A204.1 (cell line): Measurements from ENCODE around the gene USP21.
"Not testable (repeated sequence)": the region's sequence is repeated elsewhere in the genome, so short reads cannot be mapped to it uniquely, and the experiment has no call there.

Experiments used
- FAIRE-seq: peaks from 2 replicates; lab custom pipeline; 2012; peaks lifted over from hg19 to GRCh38; lab: Jason Lieb, UNC

Gene USP21

GRCh38 chr1:161159087-161159912 is at the start of gene USP21:
USP21 (plus strand) TSS chr1:161159500; CDS start chr1:161160641, 1,141 bp downstream.
- FAIRE-seq: no peak

- no peak for FAIRE-seq
Measured at GRCh38 chr1:161111117-161111516, 48.2 kb upstream of the USP21 start.

GRCh38 chr1:161111527-161111926 is 47.8 kb upstream of the USP21 start:
- no peak for FAIRE-seq

- FAIRE-seq: no peak
Measured at GRCh38 chr1:161113915-161114314, 45.4 kb upstream of the USP21 start.

- FAIRE-seq: no peak
Measured at GRCh38 chr1:161114556-161114955, 44.7 kb upstream of the USP21 start.

- FAIRE-seq: no peak
Measured at GRCh38 chr1:161115132-161115711, 44.1 kb upstream of the USP21 start.

GRCh38 chr1:161115961-161116360 is 43.3 kb upstream of the USP21 start:
- FAIRE-seq: not testable (repeated sequence)

GRCh38 chr1:161117759-161118581 is 41.3 kb upstream of the USP21 start, which contains the start of the genes NIT1 and PFDN2:
NIT1 (plus strand) TSS chr1:161118105; CDS start chr1:161118177, 72 bp downstream.
PFDN2 (minus strand) TSS chr1:161118037; CDS start chr1:161118026, 11 bp downstream.
- FAIRE-seq: no peak

GRCh38 chr1:161119092-161119903 is 40.0 kb upstream of the USP21 start:
- no peak for FAIRE-seq

- no peak for FAIRE-seq
Measured at GRCh38 chr1:161121042-161121650, 38.2 kb upstream of the USP21 start.

GRCh38 chr1:161121834-161122233 is 37.5 kb upstream of the USP21 start:
- FAIRE-seq: no peak

GRCh38 chr1:161122967-161123366 is 36.3 kb upstream of the USP21 start:
- FAIRE-seq: no peak

GRCh38 chr1:161127649-161128048 is 31.7 kb upstream of the USP21 start:
- no peak for FAIRE-seq

GRCh38 chr1:161128591-161129420 is 30.5 kb upstream of the USP21 start:
- no peak for FAIRE-seq

- no peak for FAIRE-seq
Measured at GRCh38 chr1:161130266-161130665, 29.0 kb upstream of the USP21 start.

GRCh38 chr1:161131523-161132409 is 27.5 kb upstream of the USP21 start:
- FAIRE-seq: no peak

- FAIRE-seq: peak; percentile 80
Measured at GRCh38 chr1:161132410-161133219, 26.7 kb upstream of the USP21 start, which contains the start of gene DEDD. DEDD (minus strand) TSS chr1:161132667; CDS start chr1:161124462, 8,205 bp downstream.

- FAIRE-seq: no peak
Measured at GRCh38 chr1:161133220-161133740, 26.0 kb upstream of the USP21 start.
